ENCODE data around the gene SPATS1.

DNA sequence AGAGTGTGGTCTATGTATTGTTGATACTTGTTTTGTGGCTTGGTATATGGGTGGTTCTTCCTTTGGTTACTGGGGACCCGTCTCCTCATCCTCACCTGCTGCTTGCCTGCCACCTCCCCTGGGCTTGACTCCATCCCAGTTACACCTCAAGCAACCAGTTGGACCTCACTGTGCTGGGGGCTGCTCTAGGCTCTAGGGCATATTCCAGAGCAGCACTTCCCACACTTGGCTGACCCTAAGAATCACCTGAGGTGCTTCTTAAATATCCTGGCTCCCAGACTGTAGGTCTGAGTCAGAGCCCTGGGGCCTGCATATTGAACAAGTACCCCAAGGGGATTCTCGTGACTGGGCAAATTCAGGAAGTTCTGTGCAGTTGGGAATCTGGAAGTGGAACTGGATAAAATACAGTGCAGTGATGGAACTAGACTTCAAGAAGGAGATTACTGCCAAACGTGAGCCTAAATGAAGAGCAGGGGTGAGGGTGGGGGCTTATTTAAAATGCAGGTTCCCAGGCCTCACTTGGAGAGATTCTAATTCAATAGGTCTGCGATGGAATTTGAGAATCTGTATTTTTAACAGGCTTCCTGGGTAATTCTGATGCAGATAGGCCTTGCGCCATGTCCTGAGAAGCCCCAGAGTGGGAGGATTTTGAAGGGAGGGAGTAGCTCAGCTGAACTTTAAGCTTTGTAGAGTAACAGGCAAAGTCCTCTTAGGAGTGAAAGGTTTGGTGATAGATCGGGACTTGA, 7.6 kb downstream of the SPATS1 start:
- TF ChIP-seq, protein P1, sequence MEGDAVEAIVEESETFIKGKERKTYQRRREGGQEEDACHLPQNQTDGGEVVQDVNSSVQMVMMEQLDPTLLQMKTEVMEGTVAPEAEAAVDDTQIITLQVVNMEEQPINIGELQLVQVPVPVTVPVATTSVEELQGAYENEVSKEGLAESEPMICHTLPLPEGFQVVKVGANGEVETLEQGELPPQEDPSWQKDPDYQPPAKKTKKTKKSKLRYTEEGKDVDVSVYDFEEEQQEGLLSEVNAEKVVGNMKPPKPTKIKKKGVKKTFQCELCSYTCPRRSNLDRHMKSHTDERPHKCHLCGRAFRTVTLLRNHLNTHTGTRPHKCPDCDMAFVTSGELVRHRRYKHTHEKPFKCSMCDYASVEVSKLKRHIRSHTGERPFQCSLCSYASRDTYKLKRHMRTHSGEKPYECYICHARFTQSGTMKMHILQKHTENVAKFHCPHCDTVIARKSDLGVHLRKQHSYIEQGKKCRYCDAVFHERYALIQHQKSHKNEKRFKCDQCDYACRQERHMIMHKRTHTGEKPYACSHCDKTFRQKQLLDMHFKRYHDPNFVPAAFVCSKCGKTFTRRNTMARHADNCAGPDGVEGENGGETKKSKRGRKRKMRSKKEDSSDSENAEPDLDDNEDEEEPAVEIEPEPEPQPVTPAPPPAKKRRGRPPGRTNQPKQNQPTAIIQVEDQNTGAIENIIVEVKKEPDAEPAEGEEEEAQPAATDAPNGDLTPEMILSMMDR (IDR thresholded peaks at IDR 0.05): no peak
- TF ChIP-seq EP300 (IDR thresholded peaks at IDR 0.05) (no peak), POLR2A (IDR thresholded peaks at IDR 0.05) (no peak)

Measured in suprapubic skin (tissue), 3 donors.